Left ventricle myocardium inferior (tissue), 1 donor: Measurements from ENCODE around the gene MANSC1. TPM values are rescaled to one million over a fixed set of nuclear protein-coding genes. Genes with fewer than 3 reads are reported as not detected.
A peak's percentile ranks its signal among the peaks of the same experiment; 100 is the strongest.

Experiments
- DNase-seq: peaks from one replicate; pipeline ENCODE4 v3.0.0-alpha.2; 2020
- H3K27ac ChIP-seq: fragments of 200-600 bp; replicated peaks from 2 replicates; pipeline ENCODE4 v1.8.0; 2021
- H3K27me3 ChIP-seq: fragments of 200-600 bp; 2 replicates; pipeline ENCODE4 v1.8.0; 2021; ENCODE audit warnings: low read depth
- H3K36me3 ChIP-seq: fragments of 200-600 bp; 2 replicates; pipeline ENCODE4 v1.8.0; 2021
- H3K4me1 ChIP-seq: fragments of 200-600 bp; 2 replicates; pipeline ENCODE4 v1.8.0; 2021
- H3K4me3 ChIP-seq: fragments of 200-600 bp; 2 replicates; pipeline ENCODE4 v1.8.0; 2021; ENCODE audit warnings: mild to moderate bottlenecking, moderate library complexity
- H3K9me3 ChIP-seq: fragments of 200-600 bp; replicated peaks from 2 replicates; pipeline ENCODE4 v1.8.0; 2021
- CTCF ChIP-seq: fragments of 200-600 bp; IDR thresholded peaks from 2 replicates; pipeline ENCODE4 v1.8.0; 2021; ENCODE audit warnings: antibody characterized with exemption, mild to moderate bottlenecking, borderline replicate concordance
- intact Hi-C: fragments of 100-400 bp; cut with micrococcal nuclease; formaldehyde crosslinking; loops from one replicate; pipeline ENCODE4 v1.11.0; 2022
- total RNA-seq: library from RNA; stranded (reverse); fragmentation: NEBNext Ultra II Directional; extraction: Animal tissue kit (Norgen Biotek cat#: 25700); gene quantifications from one replicate; pipeline ENCODE4 v1.2.1, GENCODE V29; 2021
- donor health status: DM: no; HTN: yes; CAD: no; lungs with severe emphysema.

Gene MANSC1
- total RNA-seq, 1 donor from 2014 or later, result 8.7 TPM

DNA sequence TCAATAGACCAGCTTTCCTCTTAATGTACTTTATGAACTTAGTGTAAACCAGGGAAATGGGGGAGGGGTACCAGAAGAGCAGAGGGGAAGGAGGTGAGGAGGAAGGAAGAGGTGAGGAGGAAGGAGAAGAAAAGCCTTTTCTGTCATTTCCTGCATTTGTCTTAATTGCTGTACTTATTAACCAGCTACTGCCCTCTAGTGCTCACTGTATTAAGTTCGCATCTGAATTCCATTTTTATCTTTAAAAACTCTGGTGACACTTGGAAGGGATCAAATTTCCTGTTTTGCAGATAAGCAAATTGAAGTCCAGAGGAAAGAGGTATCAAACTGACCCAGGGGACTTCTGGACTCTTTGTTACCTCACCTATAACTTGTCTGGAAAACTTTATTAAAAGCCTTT, 22.2 kb downstream of the MANSC1 start:
- intact Hi-C loops, result loop anchor here (5.0 to 10.0 kb wide), 2 partner anchors 246 to 753 kb away; no protein-coding TSS in a partner anchor
- no peaks in the 10 kb centered on the region for H3K9me3 ChIP-seq
- no peaks in the 10 kb centered on the region for H3K27me3 ChIP-seq
- peak; percentile 77 for TF ChIP-seq CTCF
- no peak for DNase-seq
- peak overlapping the region; percentile 39 for H3K27ac ChIP-seq
- no peak overlapping the region for H3K4me3 ChIP-seq
- H3K4me1 ChIP-seq, result peaks cover 12% of the 10 kb centered on the region
- peaks cover 4% of the 10 kb centered on the region for H3K36me3 ChIP-seq

- TF ChIP-seq CTCF, result no peak
- intact Hi-C loops, result loop anchor here (5.0 to 10.0 kb wide), 2 partner anchors 244 to 751 kb away; no protein-coding TSS in a partner anchor
These were observed 23.8 kb downstream of the MANSC1 start for GRCh38 chr12:12326262-12326661.

DNA sequence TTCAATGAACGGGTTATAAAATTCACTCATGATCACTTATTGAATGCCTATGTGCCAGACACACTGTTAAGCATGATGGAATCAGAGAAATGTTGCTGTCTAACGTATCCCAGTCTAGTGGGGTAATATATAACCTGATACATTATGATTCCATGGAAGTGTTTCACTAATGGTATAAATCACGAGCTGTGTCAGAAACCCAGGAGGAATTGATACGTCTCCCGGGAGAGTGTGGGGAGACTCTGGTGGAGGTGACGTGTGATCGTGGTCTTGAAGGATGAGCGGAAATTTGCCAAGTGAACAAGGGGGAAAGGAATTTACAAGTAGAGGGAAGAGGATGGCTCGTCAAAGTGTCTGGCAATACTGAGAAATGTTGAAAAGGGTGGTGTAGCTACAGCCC, 26.5 kb downstream of the MANSC1 start:
- intact Hi-C loops, result loop anchor here (10.0 kb wide), 1 partner anchor 749 kb away; no protein-coding TSS in a partner anchor

More at GRCh38 chr12:12326262-12326661, 23.8 kb downstream of the MANSC1 start:
- H3K4me3 ChIP-seq, result no peak overlapping the region
- no peaks in the 10 kb centered on the region for H3K27me3 ChIP-seq
- no peak for DNase-seq
- peaks cover 12% of the 10 kb centered on the region for H3K4me1 ChIP-seq
- no peaks in the 10 kb centered on the region for H3K9me3 ChIP-seq
- H3K36me3 ChIP-seq, result peaks cover 4% of the 10 kb centered on the region
- no peak overlapping the region for H3K27ac ChIP-seq

DNA sequence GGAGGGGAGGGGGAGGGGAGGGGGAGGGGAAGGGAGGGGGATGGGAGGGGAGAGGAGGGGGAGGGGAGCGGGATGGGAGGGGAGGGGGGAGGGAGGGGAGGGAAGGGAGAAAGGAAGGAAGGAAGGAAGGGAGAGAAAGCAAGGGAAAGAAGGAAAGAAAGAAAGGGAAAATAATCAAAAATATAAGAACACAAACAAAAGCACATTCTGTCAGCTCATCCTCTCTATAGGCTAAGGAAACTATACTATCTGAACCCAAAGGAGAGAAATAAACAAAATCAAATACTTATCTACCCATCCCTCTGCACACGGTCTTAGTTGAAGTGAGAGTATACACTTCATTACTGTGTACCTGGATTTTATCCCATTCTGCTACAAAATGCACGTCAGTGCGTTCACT, 26.9 kb downstream of the MANSC1 start:
- intact Hi-C loops, result loop anchor here (10.0 kb wide), 1 partner anchor 748 kb away; no protein-coding TSS in a partner anchor
- TF ChIP-seq CTCF, result no peak

More for the DNA sequence above, 26.5 kb downstream of the MANSC1 start:
- Histone ChIP-seq H3K9me3 (no peaks in the 10 kb centered on the region), H3K36me3 (no peaks in the 10 kb centered on the region), H3K4me3 (no peak overlapping the region), H3K27ac (no peak overlapping the region), H3K27me3 (no peaks in the 10 kb centered on the region), H3K4me1 (peaks cover 17% of the 10 kb centered on the region)
- no peak for DNase-seq
- no peak for TF ChIP-seq CTCF

GRCh38 chr12:12319451-12320183, 30.4 kb downstream of the MANSC1 start:
- Histone ChIP-seq H3K36me3 (no peaks in the 10 kb centered on the region), H3K4me1 (peaks cover 6% of the 10 kb centered on the region), H3K9me3 (no peaks in the 10 kb centered on the region), H3K4me3 (peak overlapping the region; percentile 17), H3K27ac (peak overlapping the region; percentile 57), H3K27me3 (no peaks in the 10 kb centered on the region)
- DNase-seq, result no peak
- intact Hi-C loops, result loop anchor here (10.0 kb wide), 1 partner anchor 745 kb away; no protein-coding TSS in a partner anchor
- TF ChIP-seq CTCF, result no peak

More for the DNA sequence above, 26.9 kb downstream of the MANSC1 start:
- H3K4me3 ChIP-seq, result no peak overlapping the region
- no peaks in the 10 kb centered on the region for H3K36me3 ChIP-seq
- H3K27ac ChIP-seq, result no peak overlapping the region
- H3K4me1 ChIP-seq, result peaks cover 17% of the 10 kb centered on the region
- H3K27me3 ChIP-seq, result no peaks in the 10 kb centered on the region
- H3K9me3 ChIP-seq, result no peaks in the 10 kb centered on the region
- no peak for DNase-seq
